Measurements from ENCODE around the gene SLC7A7. TPM values are rescaled to one million over a fixed set of nuclear protein-coding genes. Genes with fewer than 3 reads are reported as not detected.
A peak's percentile ranks its signal among the peaks of the same experiment; 100 is the strongest.
"Not testable (repeated sequence)": the region's sequence is repeated elsewhere in the genome, so short reads cannot be mapped to it uniquely, and the experiment has no call there.

Gene SLC7A7
- total RNA-seq, 1 donor from 2014 or later = 84.4 TPM

DNA sequence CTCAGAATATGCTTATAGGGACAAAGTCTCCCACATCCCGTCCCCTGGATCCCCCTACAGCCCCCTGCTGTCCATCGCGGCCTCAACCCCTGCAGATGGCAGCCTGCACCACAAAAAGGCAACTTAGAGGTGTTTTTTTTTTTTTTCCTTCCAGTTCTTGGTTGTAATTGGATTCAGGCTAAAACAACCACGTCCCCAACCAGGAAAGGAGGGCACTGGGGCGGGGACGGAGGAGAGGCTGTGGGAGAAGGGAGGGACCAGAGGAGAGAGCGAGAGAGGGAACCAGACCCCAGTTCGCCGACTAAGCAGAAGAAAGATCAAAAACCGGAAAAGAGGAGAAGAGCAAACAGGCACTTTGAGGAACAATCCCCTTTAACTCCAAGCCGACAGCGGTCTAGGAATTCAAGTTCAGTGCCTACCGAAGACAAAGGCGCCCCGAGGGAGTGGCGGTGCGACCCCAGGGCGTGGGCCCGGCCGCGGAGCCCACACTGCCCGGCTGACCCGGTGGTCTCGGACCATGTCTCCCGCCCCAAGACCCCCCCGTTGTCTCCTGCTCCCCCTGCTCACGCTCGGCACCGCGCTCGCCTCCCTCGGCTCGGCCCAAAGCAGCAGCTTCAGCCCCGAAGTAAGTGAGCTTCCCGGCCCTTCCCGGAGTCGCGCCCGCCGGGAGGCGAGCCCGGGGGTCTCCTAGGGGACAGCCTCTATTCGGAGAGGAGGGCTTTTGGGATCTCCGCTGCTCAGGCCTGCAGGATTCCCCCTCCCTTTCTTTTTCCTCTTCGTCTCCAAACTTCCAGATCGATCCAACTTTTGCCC, 21.3 kb upstream of the SLC7A7 start, which contains the start of gene MMP14:
Gene MMP14, plus strand, starts transcription at position 285 of the 813 bp plus-strand sequence. Its CDS starts 233 bp downstream, at position 518.
- no peak for DNase-seq
- TF ChIP-seq, protein P1, sequence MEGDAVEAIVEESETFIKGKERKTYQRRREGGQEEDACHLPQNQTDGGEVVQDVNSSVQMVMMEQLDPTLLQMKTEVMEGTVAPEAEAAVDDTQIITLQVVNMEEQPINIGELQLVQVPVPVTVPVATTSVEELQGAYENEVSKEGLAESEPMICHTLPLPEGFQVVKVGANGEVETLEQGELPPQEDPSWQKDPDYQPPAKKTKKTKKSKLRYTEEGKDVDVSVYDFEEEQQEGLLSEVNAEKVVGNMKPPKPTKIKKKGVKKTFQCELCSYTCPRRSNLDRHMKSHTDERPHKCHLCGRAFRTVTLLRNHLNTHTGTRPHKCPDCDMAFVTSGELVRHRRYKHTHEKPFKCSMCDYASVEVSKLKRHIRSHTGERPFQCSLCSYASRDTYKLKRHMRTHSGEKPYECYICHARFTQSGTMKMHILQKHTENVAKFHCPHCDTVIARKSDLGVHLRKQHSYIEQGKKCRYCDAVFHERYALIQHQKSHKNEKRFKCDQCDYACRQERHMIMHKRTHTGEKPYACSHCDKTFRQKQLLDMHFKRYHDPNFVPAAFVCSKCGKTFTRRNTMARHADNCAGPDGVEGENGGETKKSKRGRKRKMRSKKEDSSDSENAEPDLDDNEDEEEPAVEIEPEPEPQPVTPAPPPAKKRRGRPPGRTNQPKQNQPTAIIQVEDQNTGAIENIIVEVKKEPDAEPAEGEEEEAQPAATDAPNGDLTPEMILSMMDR (IDR thresholded peaks at IDR 0.05) = peak; percentile 32
- H3K27ac ChIP-seq = peak within 1 kb of the TSS; percentile 92
- H3K36me3 ChIP-seq = peaks cover 21% of the 10 kb centered on the region
- H3K9me3 ChIP-seq = no peaks in the 10 kb centered on the region
- H3K4me3 ChIP-seq = peak within 1 kb of the TSS; percentile 89
- intact Hi-C loops (cut with DNase I) = no loop called here
- peaks cover 31% of the 10 kb centered on the region for H3K4me1 ChIP-seq
- ATAC-seq = peak; percentile 72
- no peaks in the 10 kb centered on the region for H3K27me3 ChIP-seq

GRCh38 chr14:22835505-22835904, 20.3 kb upstream of the SLC7A7 start:
- Histone ChIP-seq H3K36me3 (peaks cover 15% of the 10 kb centered on the region), H3K9me3 (no peaks in the 10 kb centered on the region), H3K4me3 (no peak overlapping the region), H3K27ac (peak overlapping the region; percentile 92), H3K27me3 (no peaks in the 10 kb centered on the region), H3K4me1 (peaks cover 32% of the 10 kb centered on the region)
- TF ChIP-seq, protein P1 (IDR thresholded peaks at IDR 0.05) = no peak
- ATAC-seq (no peak), DNase-seq (no peak)
- intact Hi-C loops (cut with DNase I) = no loop called here

DNA sequence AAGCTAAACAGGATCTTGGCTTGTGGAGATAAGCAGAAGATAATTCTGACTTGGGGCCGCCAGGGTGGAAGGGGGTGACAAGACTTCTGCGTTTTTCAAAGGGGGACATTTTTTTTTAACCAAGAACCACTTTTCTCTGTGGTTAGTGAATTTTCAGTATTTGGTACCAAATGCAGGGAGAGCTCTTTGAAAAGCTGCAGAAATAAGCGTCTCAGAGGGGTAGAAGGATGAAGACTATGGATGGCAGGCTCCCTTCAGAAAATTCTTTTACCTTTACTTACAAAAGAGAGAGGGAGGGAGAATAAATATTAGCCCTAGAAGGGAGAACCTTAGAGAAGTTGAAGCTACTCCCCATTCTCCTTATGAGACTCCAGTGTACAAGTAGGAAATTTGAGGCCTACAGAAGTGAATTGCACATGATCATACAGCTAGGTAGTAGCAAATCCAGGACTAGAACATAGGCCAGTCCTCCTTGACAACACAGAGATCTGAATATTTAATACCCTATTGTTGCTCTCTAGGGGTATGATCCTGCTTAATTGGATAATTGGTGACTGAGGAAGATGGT, 15.3 kb upstream of the SLC7A7 start:
- Histone ChIP-seq H3K27ac (no peak overlapping the region), H3K27me3 (no peaks in the 10 kb centered on the region), H3K9me3 (no peaks in the 10 kb centered on the region), H3K36me3 (peaks cover 15% of the 10 kb centered on the region), H3K4me1 (peaks cover 8% of the 10 kb centered on the region), H3K4me3 (peak overlapping the region; percentile 99)
- DNase-seq = no peak
- intact Hi-C loops (cut with DNase I) = no loop called here
- no peak for ATAC-seq
- TF ChIP-seq, protein P1 (IDR thresholded peaks at IDR 0.05) = no peak

GRCh38 chr14:22829661-22830442, 14.6 kb upstream of the SLC7A7 start, which contains the start of gene MRPL52:
Gene MRPL52 (plus strand): TSS chr14:22829887. CDS start chr14:22829913, 26 bp downstream.
- H3K4me3 ChIP-seq = peak within 1 kb of the TSS; percentile 99
- TF ChIP-seq, protein P1 (IDR thresholded peaks at IDR 0.05) = no peak
- H3K27ac ChIP-seq = peak within 1 kb of the TSS; percentile 93
- ATAC-seq (peak; percentile 99), DNase-seq (peak; percentile 95)
- peaks cover 15% of the 10 kb centered on the region for H3K36me3 ChIP-seq
- intact Hi-C loops (cut with DNase I) = no loop called here
- peaks cover 8% of the 10 kb centered on the region for H3K4me1 ChIP-seq
- H3K9me3 ChIP-seq = no peaks in the 10 kb centered on the region
- no peaks in the 10 kb centered on the region for H3K27me3 ChIP-seq

DNA sequence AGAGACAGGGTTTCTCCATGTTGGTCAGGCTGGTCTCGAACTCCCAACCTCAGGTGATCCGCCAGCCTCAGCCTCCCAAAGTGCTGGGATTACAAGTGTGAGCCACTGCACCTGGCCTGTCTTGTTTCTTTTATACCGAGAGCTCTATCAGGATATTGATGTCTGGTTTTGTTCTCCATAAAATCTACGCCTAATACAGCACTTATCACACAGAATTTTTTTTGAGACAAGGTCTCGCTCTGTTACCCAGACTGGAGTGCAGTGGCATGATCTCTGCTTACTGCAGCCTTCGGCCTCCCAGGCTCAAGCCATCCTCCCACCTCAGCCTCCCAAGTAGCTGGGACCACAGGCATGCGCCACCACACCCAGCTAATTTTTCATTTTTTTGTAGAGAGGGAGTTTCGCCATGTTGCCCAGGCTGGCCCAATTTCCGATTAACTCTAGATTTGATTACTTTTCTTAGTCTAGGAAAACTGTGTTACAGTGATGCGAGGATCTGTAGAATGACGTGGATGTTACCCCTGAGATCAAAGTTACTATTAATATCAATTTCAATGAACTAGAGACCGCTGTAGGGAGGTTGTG, 13.9 kb upstream of the SLC7A7 start:
- DNase-seq; H3K9me3 ChIP-seq; H3K4me1 ChIP-seq; ATAC-seq; H3K27me3 ChIP-seq; intact Hi-C loops (cut with DNase I): not testable (repeated sequence)
- Histone ChIP-seq H3K4me3 (peak overlapping the region; percentile 99), H3K36me3 (peaks cover 12% of the 10 kb centered on the region), H3K27ac (peak overlapping the region; percentile 93)
